Nephron progenitor cell (in vitro differentiated cells): Measurements from ENCODE around the gene RB1.
"Not testable (repeated sequence)": the region's sequence is repeated elsewhere in the genome, so short reads cannot be mapped to it uniquely, and the experiment has no call there.

Source experiments
- DNase-seq: peaks from one replicate; pipeline ENCODE4 v3.0.0; 2021
- H3K27ac Mint-ChIP-seq: 2 replicates; pipeline ENCODE4 v1.8.0; 2021; ENCODE audit warnings: mild to moderate bottlenecking, moderate library complexity, mixed read lengths
- H3K27me3 Mint-ChIP-seq: 2 replicates; pipeline ENCODE4 v1.8.0; 2021; ENCODE audit warnings: mild to moderate bottlenecking, low read depth, mixed read lengths; ENCODE audit not compliant: poor library complexity
- H3K36me3 Mint-ChIP-seq: 2 replicates; pipeline ENCODE4 v1.8.0; 2021; ENCODE audit warnings: low read depth, mixed read lengths
- H3K4me1 Mint-ChIP-seq: 2 replicates; pipeline ENCODE4 v1.8.0; 2021; ENCODE audit warnings: mixed read lengths
- H3K4me3 Mint-ChIP-seq: 2 replicates; pipeline ENCODE4 v1.8.0; 2021; ENCODE audit warnings: mild to moderate bottlenecking, moderate library complexity, mixed read lengths
- H3K9me3 Mint-ChIP-seq: 2 replicates; pipeline ENCODE4 v1.8.0; 2021; ENCODE audit warnings: mild to moderate bottlenecking, moderate library complexity, mixed read lengths
- CTCF ChIP-seq: fragments of 200-600 bp; sonication (generic); IDR thresholded peaks from 2 replicates; pipeline ENCODE4 v1.5.0; 2021; ENCODE audit warnings: antibody characterized with exemption

Gene RB1

GRCh38 chr13:48426052-48426451 lies 122.5 kb downstream of the RB1 start:
- Mint-ChIP-seq H3K4me1 (peaks cover 2% of the 10 kb centered on the region), H3K27ac (no peak overlapping the region), H3K4me3 (no peak overlapping the region), H3K9me3 (peaks cover 13% of the 10 kb centered on the region), H3K27me3 (no peaks in the 10 kb centered on the region), H3K36me3 (peaks cover 25% of the 10 kb centered on the region)
- DNase-seq: no peak
- no peak for TF ChIP-seq CTCF

GRCh38 chr13:48426755-48427298 lies 123.3 kb downstream of the RB1 start:
- H3K27me3 Mint-ChIP-seq, H3K4me1 Mint-ChIP-seq, DNase-seq, H3K9me3 Mint-ChIP-seq, H3K27ac Mint-ChIP-seq, H3K4me3 Mint-ChIP-seq: not testable (repeated sequence)
- H3K36me3 Mint-ChIP-seq: peaks cover 21% of the 10 kb centered on the region

- no peak overlapping the region for H3K4me3 Mint-ChIP-seq
- H3K36me3 Mint-ChIP-seq: peaks cover 17% of the 10 kb centered on the region
- no peaks in the 10 kb centered on the region for H3K27me3 Mint-ChIP-seq
- DNase-seq: no peak
- peaks cover 17% of the 10 kb centered on the region for H3K4me1 Mint-ChIP-seq
- H3K9me3 Mint-ChIP-seq: no peaks in the 10 kb centered on the region
- TF ChIP-seq CTCF: no peak
- no peak overlapping the region for H3K27ac Mint-ChIP-seq
These were observed 125.5 kb downstream of the RB1 start for GRCh38 chr13:48429036-48429435.

- Mint-ChIP-seq H3K27ac (no peak overlapping the region), H3K9me3 (no peaks in the 10 kb centered on the region), H3K27me3 (no peaks in the 10 kb centered on the region), H3K4me1 (peaks cover 17% of the 10 kb centered on the region), H3K4me3 (no peak overlapping the region), H3K36me3 (peaks cover 17% of the 10 kb centered on the region)
- DNase-seq: no peak
- no peak for TF ChIP-seq CTCF
These were observed 126.3 kb downstream of the RB1 start for GRCh38 chr13:48429886-48430285.

- Mint-ChIP-seq H3K27ac (peak overlapping the region; percentile 97), H3K4me1 (peaks cover 17% of the 10 kb centered on the region), H3K27me3 (no peaks in the 10 kb centered on the region), H3K9me3 (no peaks in the 10 kb centered on the region), H3K36me3 (peaks cover 17% of the 10 kb centered on the region), H3K4me3 (no peak overlapping the region)
- DNase-seq: no peak
- no peak for TF ChIP-seq CTCF
These were observed 127.9 kb downstream of the RB1 start for GRCh38 chr13:48431431-48431830.

- Mint-ChIP-seq H3K36me3 (peaks cover 11% of the 10 kb centered on the region), H3K4me3 (no peak overlapping the region), H3K9me3 (no peaks in the 10 kb centered on the region), H3K4me1 (peaks cover 17% of the 10 kb centered on the region), H3K27me3 (no peaks in the 10 kb centered on the region), H3K27ac (peak overlapping the region; percentile 97)
- no peak for TF ChIP-seq CTCF
- no peak for DNase-seq
These were observed 128.6 kb downstream of the RB1 start for GRCh38 chr13:48431987-48432615.
